Daoy (cell line): ENCODE results near the gene SPTLC1. TPM values are rescaled to one million over a fixed set of nuclear protein-coding genes. Genes with fewer than 3 reads are reported as not detected.
A peak's percentile ranks its signal among the peaks of the same experiment; 100 is the strongest.

Experiments used
- DNase-seq: peaks from one replicate; pipeline ENCODE4 v3.0.0-alpha.2; 2015; ENCODE audit warnings: low read depth
- total RNA-seq: library from RNA; depleted of rRNA; stranded (reverse); fragments of >200 nt; shearing (Covaris generic); gene quantifications from 2 replicates; pipeline ENCODE4 v1.2.3, GENCODE V29; 2014

SPTLC1 gene
- total RNA-seq, 1 experiment from 2014 or later = 109 TPM

DNA sequence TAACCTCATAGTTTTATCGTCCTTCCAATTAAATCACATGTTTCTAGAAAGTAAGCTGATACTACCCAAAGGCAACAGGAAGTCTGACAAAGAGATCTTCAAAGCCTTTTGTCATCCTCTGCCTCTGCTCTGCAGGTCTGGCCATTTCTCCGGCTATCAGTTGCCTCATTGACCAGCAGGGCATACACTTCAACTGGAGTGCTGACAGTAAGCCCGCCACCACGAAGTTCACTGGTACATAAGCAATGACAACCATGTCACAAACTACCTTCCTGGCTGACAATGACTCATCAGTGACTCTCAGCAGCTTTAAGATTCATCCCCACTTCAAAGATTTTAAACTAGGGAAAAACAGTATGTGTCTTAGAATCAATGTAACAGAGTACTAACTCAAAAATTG lies 20.6 kb downstream of the SPTLC1 start:
- peak; percentile 11 for DNase-seq

DNA sequence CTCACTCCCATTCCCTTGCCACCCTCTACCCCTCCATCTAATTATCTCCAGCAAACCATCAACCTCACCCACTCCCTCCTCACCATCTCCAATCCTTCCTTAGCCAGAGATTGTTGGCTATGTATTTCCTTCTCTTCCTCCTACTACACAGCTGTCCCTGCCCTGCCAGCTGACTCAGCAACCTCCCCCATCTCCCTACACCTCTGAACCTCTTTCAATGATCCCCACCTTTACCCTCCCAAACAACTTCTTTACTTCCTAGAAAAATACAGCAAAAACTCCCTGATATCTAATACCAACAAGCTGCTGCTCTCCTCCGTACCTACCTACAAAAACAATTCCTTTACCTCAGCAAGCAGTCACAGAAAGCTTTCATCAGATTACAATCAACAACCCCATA lies 37.3 kb downstream of the SPTLC1 start:
- DNase-seq = no peak

DNA sequence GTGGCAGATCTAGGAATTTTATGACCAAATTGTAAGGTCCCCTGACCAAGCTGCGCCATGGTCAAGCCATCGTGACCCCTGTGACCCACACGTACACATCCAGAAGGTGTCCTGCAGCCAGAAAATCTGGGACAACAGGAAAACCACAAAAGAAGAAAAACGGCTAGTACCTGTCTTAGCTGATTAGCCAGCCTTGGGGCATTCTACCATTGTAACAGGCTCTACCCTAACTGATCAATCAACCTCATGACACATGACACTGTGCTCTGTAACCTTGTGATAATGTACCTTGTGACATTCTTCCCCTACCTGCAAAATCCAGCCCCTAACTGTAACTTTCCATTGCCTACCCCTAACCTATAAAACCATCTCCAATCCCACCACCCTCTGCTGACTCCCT lies 43.6 kb downstream of the SPTLC1 start:
- DNase-seq = no peak

DNA sequence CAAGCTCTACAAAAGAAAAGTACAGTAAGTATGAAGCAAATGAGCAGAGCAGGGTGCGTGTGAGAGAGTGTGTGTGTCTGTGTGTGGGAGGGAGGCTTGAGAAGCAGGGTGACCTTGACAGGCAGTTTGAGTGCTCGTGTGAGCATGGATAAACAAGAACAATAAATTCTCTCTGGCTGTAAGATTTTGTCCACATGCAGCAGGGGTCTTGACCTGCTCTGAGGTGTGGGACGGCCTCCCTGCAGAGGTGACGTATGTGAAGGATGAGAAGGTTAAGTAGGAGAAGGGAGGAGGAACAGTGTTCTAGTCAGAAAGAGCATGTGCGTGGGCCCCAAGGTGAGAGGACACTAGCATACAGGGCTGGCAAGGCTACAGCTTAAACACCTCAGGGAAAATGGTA lies 49.0 kb downstream of the SPTLC1 start:
- DNase-seq = no peak

DNA sequence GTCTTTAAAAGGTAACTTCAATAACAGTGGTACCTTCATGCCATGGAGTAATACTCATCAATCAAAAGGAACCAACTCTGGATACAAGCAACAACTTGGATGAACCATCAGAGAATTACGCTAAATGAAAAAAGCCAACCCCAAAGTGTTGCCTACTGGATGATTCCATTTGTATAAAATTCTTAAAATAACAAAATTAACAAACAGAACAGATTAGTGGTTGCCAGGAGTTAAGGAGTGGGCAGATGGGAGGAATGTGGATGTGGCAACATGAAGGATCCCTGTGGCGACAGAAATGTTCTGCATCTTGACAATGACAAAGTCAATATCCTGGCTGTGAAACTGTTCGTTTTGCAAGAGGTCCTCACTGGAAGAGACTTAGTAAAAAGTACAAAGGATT lies 50.5 kb downstream of the SPTLC1 start:
- DNase-seq = no peak

DNA sequence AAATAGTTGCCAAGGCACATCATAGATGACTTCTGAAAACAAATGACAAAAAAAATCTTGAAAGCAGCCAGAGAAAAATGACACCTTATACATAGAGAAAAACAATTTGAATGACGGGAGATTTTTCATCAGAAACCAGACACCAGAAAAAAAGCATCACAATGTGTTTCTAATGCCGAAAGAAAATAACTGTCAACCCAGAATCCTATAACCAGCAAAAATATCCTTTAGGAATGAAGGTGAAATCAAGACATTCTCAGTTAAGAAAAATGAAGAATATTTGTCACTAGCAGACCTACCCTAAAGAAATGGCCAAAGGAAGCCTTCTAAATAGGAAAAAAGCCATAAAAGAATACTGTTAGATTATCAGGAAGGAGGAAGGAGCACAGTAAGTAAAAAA lies 54.0 kb downstream of the SPTLC1 start:
- no peak for DNase-seq

DNA sequence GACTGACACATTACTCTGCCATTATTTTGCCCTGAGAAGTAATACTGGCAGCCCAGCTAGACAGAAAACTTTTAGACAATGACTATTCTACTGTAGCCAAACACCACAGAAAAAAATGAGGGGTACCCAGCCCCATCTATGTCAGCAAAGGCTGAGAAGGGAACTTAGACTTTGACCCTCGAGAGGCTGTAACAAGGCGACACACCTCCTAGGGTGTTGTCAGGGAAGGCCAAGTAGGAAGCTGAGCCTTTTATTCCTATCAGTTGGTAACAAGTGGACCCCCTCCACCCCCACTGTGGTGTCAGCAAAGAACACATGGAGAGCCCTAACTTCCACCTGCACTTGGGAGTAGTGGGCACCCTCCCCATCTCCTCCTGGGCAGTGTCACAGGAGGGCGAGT lies 55.6 kb downstream of the SPTLC1 start:
- no peak for DNase-seq

DNA sequence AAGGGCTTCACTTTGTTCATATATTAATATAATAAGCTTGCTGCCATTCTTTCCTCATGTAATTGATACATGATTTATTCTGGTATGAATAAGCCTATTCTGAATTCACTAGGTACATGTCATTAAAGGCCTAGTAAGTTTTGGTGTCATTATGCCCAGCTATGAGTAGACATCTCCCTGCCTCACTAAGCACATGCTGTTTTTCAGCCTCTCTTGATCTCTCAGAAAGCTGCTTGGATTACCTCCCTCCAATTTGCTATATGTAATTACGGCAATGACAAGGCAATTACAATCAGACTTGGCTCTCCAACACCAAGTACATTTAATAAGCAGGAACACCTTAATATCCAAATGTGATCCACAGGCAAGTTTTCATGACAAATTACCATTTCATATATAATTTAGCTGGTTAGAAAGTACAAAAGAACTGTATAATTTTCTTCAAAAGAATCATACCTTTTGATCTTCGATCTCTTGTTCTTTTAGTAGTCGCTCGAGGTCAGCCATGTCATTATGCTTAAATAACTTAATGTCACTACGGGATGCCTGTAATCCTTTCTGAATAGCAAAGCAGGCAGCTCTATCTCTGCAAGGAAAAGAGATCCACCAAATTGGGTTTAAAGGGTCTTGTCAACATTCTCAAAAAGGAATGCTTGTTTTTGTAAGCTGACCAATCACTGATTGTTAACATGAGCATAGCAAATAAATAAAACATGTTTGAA lies 56.3 kb downstream of the SPTLC1 start:
- no peak for DNase-seq

DNA sequence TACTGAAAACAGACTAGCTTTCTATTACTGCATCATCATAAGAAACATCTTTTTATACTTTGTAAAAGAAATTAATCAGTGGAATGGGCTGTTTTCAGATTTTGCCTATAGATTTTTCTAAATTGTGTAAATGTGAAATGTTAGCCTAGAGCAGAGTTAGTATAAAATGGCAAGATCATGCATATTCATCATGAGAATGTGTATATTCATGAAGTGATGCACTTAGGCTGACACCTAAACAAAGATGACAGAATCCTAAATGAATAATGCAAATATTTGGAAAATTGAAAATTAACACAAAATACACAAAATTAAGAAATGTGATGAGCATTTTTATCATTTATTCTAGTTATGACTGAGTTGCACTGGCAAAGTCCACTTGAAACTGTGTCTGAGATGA lies 57.2 kb downstream of the SPTLC1 start:
- no peak for DNase-seq

DNA sequence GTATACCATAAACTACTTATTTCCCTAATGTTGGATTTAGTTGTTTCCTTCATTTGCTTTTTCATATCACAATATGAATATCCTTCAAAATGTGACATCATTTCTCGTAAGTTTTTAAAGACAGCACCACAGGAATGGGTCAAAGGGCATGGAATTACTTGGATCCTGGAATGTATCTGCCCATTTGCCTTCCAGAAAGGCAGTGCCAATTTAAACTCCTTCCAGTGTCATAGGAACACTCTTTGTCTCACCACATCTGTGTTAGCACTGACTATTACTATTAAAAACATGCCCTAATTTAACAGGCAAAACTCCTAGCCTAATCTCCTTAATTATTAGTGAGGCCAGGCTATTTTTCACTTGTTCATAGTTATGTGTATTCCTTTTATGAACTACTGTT lies 58.0 kb downstream of the SPTLC1 start:
- DNase-seq = no peak

DNA sequence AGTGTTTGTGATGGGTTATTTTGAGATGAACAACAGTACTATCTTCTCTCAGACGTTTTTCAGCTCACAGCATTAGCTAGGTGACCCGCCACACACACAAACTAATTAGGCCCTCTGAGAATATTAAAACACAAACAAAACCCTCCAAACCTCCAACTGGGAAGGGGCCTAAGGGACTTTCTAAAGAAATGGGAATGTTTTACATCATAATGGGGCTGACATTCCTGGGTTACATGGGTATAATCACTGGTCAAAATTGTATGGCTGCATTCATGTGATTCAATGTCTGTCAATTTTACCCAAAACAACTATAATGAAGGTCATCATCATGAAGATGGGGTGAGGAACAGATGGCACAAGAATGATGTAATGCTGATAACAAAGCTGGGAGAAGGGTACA lies 59.6 kb downstream of the SPTLC1 start:
- no peak for DNase-seq

DNA sequence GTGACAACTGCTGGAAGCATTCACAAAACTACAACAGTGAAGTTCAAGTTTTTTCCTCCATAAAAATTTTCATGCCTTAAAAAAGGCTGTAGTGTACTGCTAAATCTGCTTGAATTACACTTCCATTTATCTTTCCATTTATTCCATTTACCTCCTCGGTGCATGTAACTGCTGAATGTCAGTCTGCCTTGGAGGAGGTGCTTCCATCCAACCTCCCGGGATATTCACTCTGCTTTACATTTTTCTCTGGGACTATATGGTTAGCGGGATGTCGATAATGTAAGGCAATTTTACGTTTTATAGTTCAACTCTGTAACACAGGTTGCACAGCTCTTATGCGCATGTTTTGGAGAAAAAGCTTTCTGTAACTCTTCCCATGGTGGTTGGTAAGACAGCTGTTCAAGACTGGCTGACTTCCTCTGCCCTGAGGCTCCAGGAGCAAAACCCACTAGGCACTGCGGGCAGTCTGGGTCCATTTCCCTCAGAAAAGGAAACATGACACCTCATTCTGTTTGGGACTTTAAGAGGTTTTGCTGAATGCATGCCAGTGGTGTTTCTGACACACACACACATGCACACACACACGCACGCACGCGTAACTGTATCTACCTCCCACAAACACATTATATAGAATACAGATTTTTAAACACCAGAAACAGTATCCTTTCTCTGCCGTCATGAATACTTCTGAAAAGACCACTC lies 66.1 kb downstream of the SPTLC1 start:
- no peak for DNase-seq

DNA sequence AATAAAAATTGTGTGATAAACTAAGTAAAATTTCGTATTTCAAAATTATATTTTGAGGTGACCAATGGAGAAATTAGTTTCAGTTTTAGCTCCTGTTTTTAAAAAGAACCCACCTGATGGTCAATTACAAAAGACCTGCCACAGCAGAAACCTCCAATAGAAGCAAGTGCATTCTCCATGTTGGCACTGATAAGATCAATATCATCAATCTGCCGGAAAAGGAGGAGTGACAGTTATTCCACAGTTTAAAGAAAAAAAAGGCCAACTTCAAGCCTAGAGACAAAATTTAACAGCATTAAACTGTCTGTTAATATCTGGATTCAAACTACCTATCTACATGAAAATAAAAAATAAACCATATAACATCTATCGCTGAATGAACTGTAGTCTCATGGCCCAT lies 67.7 kb downstream of the SPTLC1 start:
- DNase-seq = no peak

DNA sequence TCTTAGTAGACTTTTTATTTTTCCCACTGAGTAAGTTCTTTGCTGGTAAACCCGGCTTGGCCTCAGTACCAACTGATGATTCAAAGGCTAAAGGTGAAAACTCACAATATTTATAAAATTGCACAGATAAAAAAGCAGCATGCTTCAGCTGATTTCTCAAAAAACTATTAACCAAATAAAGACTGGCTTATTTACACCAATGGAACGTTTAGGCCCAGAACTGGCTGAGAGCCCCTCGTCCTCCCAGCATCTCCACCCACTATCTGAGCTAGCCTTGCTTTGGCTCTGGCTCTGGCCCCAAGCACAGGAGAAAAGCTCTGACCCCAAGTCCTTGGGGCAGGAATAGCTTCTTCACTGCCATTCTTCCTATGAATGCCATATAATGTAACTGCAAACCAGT lies 68.5 kb downstream of the SPTLC1 start:
- DNase-seq = no peak

DNA sequence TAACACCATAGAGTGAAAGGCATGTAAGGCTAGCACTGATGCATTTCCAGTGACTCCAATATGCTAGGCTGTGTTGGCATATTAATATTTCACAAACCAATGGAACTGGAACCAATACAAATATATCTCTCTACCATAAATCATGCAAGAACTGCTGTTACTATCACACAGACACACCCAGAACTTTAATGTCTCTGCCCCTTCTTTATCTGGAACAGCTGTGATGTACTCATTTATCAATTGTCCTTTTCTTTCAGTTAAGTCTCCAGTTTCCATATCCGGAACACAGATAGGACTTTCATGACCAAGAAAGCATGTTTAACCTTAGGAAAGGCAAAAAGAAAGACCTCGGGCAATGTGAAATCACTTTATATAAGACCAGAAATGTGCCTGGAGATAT lies 70.3 kb downstream of the SPTLC1 start:
- no peak for DNase-seq

DNA sequence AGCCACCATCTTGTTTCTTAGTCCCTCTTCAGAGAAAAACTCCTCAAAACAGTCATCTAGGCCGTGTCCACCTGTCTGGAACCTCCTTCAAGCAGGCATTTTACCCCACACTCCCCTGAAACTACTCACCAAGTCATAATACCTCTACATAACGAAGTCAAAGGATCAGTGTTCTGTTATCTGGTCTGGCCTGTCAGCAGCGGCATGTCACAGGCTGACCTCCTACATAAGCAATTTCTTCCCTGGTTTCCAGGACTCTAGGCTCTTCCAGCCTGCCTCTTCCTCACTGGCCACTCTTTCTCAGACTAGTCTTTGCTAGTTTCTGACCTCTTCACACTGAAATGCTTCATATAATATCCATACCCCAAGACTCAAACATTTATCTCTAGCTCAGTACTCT lies 72.2 kb downstream of the SPTLC1 start:
- no peak for DNase-seq

DNA sequence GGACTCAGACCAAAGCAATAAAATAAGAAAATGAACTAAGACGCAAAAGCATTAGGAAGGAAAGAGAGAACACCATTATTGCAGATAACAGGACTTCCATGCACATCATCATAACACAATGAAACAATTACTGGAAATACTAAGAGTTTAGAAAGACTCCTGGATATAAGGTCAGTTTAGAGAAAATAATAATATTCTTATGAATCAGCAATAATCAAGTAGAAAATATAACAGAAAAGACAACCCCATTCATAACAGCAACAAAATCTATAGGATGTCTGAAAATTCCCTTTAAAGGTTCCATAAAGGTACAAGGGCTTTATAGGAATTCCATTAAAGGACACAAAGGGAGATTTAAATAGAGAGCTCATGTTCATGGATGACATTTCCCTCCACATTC lies 73.0 kb downstream of the SPTLC1 start:
- no peak for DNase-seq

DNA sequence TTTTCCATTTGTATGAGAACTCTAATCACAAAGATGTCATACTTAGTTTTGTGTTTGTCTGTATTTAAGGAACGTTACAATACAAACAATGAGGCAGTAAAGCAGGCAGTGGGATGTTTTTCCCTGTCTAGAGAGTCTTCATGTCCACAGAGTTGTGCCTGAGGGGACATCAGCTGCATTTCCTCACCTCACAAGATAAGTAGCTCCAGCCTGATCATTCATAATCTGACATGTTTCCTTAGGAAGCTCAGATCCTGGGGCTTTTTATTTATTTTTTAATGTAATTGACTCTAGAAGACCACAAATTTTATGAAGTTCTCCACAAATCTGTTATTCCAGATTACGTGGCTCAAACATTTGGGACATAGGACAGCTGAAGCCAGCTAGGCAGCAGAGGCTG lies 78.5 kb downstream of the SPTLC1 start:
- DNase-seq = no peak

DNA sequence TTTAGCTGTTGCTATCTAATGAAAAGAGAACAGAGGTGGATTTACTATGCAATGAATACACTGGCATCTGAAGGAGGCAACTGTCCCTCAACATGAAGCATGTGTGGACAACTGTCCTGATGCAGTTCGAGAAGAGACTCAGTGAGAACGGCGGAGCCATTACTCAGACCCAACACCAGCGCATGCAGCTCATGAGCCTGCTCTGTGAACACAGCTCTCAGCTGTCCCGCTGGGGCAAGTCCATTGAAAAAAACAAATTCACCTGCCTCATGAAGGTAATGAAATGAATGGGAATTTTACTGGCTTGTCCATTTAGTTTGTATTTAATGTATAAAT lies 78.8 kb downstream of the SPTLC1 start:
- DNase-seq = no peak

DNA sequence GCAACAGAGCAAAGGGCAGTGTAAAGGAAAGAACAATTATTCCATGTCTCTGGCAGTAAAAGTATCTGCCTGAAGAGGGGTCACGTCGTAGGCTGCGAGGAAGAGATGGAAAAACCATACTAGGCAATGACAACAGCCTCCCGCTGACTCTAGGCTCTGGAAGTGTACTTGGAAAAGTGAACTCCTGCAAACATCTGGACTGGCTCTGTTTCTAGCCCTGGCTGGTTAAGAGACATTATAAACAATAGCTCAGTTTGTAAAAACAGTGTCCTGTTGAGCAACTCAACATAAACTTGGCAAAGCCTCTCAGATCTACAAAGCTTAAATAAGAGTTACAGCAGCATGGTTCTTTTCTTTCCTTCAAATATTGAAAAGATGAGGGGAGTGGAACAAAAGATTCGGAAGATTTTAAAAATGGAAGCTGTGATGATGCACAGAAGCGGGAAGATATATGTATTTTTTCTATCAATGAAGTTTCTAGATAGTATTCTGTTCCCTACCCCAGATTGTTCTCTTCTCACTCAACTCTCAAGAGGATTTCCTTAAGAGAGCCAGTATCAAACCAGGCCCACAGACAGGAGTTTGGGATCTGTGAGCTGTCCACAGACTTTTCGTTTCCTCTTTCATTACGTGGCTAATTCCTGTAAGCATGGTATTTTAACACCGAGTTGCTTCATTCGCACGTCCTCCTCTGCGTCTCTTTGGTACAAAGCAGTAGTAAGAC lies 79.4 kb downstream of the SPTLC1 start:
- no peak for DNase-seq

DNA sequence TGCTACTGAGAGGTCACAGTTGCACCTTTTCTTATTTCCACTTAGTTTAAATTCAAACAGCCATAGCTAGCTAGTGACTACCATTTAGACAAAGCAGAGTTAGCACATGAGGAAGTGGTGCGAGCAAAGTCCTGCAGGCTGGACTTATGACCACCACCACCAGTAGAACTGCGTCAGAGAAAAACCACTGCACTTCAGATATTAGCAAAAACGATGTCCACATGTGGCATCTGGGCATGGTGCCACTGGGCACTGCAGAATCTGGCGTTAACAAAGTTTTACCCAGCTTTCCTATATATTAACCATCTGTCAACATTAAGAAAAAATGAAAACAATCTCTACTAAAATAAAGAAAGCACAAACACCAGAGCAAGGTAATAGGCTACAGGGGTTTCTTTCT lies 80.1 kb downstream of the SPTLC1 start:
- no peak for DNase-seq

DNA sequence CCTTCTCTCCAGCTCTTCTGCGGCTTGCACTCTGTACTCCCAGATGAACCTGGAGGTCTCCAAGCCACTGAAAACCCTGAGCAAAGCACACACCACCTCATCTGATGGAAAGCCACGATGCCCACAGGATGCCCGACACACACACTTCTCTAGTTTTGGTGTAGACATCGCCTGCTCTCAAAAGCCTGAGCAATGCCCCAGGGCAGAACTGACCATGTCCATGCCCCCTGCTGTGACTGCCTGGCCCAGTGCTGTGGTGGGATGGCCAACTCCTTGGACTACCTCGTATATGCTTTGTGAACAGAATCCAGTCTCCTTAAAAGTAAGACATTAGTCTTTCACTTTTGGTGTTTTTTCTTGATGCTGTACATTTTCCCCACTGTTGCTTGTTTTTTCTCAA lies 81.2 kb downstream of the SPTLC1 start:
- DNase-seq = no peak

DNA sequence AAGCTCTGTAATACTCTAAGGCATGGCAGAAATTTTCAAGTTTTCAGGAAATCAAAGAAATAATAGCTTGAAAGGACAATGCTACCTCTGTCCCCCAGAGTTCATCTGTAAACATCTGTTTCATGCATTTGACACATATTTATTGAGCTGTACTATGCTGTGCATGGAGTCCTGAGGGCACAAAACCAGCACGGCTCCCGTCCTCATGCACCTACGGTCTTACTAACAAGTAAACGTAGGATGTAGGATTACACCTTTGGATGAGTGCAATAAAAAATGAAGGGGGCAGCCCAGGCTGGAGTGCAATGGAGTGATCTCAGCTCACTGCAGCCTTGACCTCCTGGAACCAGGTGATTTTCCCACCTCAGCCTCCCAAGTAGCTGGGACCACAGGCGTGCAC lies 81.9 kb downstream of the SPTLC1 start:
- no peak for DNase-seq
